GM19468 (cell line): ENCODE measurements around the gene FBXO22.

Experiments
- ATAC-seq: cut with Tn5 transposase; IDR thresholded peaks from one replicate; pipeline ENCODE4 v1.9.1; 2021; ENCODE audit warnings: mild to moderate bottlenecking, moderate library complexity, moderate number of reproducible peaks; ENCODE audit not compliant: unreplicated experiment; ENCODE audit errors: extremely low read depth

Gene FBXO22

GRCh38 chr15:75916978-75917377, 13.3 kb downstream of the FBXO22 start:
- ATAC-seq = no peak

GRCh38 chr15:75918135-75918534, 14.5 kb downstream of the FBXO22 start:
- ATAC-seq = no peak

- no peak for ATAC-seq
Measured at GRCh38 chr15:75920079-75920478, 16.4 kb downstream of the FBXO22 start.

DNA sequence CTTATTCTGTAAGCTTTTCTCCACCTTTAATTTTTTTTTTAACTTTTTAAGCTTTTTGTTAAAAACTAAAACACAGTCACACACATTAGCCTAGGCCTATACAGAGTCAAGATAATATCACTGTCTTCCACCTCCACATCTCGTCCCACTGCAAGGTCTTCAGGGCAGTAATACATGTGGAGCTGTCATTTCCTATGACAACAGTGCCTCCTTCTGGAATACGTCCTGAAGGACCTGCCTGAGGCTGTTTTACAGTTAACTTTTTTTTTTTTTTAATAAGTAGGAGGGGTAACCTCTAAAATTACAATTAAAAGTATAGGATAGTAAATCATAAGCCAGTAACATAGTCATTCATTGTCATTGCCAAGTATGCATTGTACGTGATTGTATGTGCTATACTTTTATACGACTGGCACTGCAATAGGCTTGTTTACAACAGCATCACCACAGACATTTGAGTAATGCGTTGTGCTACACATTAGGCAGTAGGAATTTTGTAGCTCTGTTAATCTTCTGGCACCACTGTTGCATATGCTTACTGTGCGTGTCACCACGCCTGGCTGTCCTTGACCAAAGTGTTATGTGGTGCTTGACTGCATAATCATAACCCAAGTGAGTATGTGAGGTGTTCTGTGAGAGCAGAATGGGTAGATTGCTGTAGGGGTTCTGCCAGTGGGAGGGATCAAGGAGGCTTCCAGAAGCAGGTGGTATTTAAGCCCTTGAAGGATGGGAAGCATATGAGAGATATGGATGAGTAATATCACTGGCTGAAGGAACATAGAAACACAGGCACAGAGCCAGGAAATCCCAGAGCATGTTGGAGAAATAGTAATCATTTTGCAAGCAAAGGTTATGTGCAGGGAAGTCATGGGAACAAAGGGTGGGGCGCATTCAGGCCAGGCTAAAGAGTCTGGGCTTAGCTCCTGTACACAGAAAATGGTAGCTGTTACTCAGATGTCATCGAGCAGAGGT, 18.3 kb downstream of the FBXO22 start:
- no peak for ATAC-seq

DNA sequence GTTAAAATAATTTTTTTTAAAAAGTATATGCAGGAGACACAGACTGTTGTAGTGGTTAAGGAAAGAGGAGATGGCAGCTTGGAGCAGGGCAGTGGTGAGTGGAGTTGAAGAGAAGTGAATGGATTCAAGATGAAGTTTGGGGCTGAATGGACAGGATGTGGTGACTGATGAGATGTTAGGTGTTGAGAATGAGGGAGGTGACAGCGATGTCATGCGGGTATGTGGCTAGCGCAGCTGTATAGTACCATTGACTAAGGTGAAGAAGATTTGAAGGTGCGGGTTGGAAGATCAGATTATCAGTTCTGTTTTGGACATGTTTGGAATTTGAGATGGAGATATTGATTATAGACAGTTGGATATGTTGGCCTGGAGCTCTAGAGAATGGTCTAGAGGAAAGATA, 20.1 kb downstream of the FBXO22 start:
- ATAC-seq = no peak

DNA sequence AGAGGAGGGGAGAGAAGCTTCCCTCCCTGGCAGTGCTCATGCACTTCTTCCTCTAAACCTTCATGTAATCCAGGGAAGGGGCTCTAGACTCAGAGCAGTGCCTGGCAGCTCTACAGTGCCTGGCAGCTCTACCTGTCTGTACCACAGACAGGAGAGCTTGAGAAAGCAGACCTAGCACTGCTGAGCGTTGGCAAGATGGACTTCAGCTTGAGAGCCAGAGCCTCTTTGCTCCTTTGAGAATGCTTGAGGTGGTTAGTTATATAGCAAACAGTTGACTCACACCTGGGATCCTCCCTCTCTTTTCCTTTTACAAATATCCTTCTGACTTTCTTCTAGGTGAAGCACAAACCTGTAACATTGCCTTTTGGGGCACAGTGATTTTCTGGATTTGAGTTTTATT, 20.9 kb downstream of the FBXO22 start:
- no peak for ATAC-seq

DNA sequence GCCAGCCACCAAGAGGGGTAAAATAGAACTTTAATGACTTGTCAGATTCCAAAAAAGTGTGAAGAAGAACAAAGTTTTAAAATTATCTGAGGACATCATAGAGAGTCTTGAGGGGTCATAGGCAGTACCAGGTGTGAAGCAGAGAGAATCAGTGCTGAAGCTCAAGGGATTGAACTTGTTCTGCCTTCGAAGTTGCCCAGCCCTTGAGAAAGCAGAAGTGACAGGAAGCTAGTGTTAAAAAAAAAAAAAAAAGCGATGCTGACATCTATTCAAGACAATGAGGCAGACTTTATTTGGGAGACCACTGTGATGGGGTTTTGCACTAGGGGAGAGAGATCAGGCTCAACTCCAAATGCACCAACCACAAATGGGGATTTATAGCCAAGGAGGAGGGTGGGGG, 21.8 kb downstream of the FBXO22 start:
- ATAC-seq = no peak

- no peak for ATAC-seq
Measured at GRCh38 chr15:75926931-75927330, 23.3 kb downstream of the FBXO22 start.

GRCh38 chr15:75927601-75928000, 23.9 kb downstream of the FBXO22 start:
- ATAC-seq = no peak

- no peak for ATAC-seq
Measured at GRCh38 chr15:75928680-75929608, 25.3 kb downstream of the FBXO22 start.

- no peak for ATAC-seq
Measured at GRCh38 chr15:75929799-75930565, 26.3 kb downstream of the FBXO22 start.

DNA sequence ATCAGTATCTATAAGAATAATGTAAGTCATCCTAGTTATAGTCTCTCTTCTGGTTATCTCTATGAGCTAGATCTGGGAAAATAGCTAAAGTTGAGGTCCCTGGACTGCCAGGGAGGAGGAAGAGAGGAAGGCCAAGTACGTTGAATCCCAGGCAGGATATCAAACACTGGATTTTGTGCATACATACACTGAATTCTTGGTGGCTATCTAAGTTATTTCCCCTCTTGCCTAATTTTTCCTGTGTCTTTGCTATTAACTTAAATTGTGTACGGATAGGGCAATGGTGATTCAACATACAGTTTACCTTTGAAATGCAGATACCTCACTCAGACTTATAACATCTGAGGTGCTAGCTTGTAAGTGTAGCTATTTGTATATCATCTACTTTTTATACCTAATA, 27.2 kb downstream of the FBXO22 start:
- ATAC-seq = no peak

- no peak for ATAC-seq
Measured at GRCh38 chr15:75942464-75942863, 38.8 kb downstream of the FBXO22 start.

DNA sequence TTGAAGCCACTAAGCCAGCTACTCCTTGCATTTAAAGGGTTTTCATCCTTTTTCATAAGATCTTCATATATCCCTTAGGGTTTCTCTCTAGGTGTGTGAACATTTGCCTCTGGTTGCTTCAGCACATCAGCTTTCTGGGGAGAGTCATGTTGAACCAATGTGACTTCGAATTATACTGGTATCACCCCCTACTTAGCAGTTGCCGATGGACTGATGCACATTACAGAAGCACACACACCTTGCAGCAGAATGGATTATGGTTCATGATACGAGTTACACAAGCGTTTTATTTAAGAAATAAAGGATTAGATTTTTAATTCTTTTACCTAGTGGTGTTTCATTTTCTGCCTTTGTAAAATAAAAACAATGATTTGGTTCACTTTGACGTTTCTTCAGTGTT, 39.6 kb downstream of the FBXO22 start:
- no peak for ATAC-seq

DNA sequence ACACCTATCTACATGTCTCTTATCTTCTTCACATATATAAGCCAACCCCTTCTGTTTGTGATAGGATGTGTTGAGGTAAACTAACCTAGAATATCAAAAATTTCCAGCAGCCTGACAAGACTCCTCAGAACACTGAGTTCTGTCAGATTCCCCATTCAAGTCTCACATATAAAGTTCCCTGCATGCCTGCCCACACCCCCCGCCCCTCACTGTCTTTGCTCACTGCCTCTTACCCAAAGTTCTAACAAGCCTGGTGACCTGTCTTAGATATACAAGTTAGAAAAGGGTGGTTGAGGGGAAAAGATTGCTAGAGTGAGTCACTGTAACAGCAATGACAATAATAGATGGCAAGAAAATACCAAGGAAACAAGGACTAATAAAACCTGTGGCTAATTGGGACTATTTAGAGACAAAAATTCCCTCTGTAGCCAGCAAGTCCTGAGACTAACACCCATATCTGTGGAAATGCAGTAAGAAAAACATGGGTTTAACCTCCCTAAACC, 40.1 kb downstream of the FBXO22 start:
- ATAC-seq = no peak

GRCh38 chr15:75945953-75946352, 42.3 kb downstream of the FBXO22 start:
- no peak for ATAC-seq

DNA sequence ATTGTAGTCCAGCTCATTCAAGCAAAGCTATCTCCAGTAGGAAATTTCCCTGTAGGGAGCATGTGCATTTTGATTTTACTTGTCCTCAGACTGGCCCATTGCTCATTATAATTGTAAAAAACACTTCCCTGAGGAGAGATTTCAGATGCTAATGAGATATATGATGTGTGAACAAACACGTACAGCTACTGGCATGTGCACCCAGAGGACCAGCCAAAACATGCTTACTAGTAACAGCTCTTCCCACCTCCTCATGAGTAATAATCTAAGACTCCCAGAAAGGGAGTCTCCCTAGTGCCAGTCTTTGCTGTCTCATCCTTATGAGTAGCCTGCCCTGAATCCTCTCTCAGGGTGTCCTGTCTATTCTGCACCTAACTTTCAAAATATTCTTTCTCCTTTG, 43.4 kb downstream of the FBXO22 start:
- no peak for ATAC-seq

- no peak for ATAC-seq
Measured at GRCh38 chr15:75948761-75949296, 45.2 kb downstream of the FBXO22 start.

DNA sequence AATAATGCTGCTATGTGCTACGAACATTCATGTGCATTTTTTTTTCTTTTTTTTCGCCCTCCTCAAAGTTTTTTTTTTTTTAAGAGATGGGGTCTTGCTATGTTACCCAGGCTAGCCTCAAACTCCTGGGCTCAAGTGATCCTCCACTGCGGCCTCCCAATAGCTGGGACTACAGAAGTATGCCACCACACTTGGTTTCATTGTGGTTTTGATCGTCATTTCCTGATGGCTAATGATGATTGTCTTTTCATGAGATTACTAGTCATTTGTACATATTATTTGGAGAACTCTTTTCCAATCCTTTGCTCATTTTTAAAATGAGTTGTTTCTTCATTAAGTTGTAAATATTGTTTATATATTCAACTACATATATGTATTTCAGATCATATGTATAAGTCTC, 48.8 kb downstream of the FBXO22 start:
- ATAC-seq = no peak

DNA sequence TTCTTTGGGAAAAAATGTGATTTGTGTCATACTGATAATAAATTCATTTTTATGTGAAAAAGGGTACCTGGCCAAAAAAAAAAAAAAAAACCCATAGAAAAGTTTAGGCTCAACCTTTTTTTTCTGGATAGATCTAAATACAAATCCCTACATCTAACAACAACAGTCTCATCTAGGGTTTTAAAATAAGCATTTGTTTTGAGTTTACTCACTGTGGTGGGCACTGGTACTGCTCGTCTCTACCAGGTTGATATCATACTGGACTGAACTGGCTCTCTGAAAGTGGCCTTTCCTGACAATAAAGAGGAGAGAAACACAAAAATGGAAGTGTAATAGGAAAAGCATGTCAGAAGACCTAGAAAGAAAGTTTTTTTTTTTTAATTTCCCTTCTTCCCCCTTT, 52.0 kb downstream of the FBXO22 start:
- no peak for ATAC-seq
